ENCODE data around the gene SHISA5.

Gene SHISA5

DNA sequence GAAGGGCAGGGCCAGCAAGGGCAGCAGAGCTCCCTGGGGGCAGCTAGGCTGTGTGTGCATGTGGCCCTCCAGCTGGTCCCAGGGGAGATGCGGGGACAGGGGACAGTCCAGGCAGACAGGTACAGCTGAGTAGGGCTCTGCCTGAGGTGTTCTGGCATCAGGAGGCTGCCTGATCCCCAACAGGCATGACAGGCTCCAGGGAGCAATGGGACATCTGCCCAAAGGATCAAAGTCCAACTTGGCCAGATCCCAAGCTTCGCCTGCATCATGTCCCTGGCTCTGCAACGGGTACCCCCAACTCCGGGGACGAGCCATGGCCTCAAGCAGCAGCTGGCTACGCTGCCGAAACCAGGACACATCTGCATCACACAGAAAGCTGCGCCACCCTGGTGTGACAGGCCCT, 35.6 kb downstream of the SHISA5 start:
- H3K27ac ChIP-seq (replicated peaks), result no peak overlapping the region
- TF ChIP-seq SPI1 (IDR thresholded peaks at IDR 0.05; ENCODE audit: borderline replicate concordance, low read depth) (no peak), POLR2AphosphoS5 (IDR thresholded peaks at IDR 0.05; ENCODE audit: low read depth) (no peak), GABPA (IDR thresholded peaks at IDR 0.05; ENCODE audit: low read depth) (no peak), CTCF (IDR thresholded peaks at IDR 0.05; ENCODE audit: insufficient read depth, low read length) (no peak)
- TF ChIP-seq, protein P1, sequence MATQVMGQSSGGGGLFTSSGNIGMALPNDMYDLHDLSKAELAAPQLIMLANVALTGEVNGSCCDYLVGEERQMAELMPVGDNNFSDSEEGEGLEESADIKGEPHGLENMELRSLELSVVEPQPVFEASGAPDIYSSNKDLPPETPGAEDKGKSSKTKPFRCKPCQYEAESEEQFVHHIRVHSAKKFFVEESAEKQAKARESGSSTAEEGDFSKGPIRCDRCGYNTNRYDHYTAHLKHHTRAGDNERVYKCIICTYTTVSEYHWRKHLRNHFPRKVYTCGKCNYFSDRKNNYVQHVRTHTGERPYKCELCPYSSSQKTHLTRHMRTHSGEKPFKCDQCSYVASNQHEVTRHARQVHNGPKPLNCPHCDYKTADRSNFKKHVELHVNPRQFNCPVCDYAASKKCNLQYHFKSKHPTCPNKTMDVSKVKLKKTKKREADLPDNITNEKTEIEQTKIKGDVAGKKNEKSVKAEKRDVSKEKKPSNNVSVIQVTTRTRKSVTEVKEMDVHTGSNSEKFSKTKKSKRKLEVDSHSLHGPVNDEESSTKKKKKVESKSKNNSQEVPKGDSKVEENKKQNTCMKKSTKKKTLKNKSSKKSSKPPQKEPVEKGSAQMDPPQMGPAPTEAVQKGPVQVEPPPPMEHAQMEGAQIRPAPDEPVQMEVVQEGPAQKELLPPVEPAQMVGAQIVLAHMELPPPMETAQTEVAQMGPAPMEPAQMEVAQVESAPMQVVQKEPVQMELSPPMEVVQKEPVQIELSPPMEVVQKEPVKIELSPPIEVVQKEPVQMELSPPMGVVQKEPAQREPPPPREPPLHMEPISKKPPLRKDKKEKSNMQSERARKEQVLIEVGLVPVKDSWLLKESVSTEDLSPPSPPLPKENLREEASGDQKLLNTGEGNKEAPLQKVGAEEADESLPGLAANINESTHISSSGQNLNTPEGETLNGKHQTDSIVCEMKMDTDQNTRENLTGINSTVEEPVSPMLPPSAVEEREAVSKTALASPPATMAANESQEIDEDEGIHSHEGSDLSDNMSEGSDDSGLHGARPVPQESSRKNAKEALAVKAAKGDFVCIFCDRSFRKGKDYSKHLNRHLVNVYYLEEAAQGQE (IDR thresholded peaks at IDR 0.05; ENCODE audit: insufficient replicate concordance, low read depth), result no peak
- H3K4me3 ChIP-seq (replicated peaks; ENCODE audit: insufficient read depth, low read length), result no peak overlapping the region
- no peak for DNase-seq (ENCODE audit: low read depth in 1 of 2, low spot score in 1 of 2)
- H3K27me3 ChIP-seq (ENCODE audit: insufficient read depth, poor library complexity, severe bottlenecking), result no peaks in the 10 kb centered on the region

DNA sequence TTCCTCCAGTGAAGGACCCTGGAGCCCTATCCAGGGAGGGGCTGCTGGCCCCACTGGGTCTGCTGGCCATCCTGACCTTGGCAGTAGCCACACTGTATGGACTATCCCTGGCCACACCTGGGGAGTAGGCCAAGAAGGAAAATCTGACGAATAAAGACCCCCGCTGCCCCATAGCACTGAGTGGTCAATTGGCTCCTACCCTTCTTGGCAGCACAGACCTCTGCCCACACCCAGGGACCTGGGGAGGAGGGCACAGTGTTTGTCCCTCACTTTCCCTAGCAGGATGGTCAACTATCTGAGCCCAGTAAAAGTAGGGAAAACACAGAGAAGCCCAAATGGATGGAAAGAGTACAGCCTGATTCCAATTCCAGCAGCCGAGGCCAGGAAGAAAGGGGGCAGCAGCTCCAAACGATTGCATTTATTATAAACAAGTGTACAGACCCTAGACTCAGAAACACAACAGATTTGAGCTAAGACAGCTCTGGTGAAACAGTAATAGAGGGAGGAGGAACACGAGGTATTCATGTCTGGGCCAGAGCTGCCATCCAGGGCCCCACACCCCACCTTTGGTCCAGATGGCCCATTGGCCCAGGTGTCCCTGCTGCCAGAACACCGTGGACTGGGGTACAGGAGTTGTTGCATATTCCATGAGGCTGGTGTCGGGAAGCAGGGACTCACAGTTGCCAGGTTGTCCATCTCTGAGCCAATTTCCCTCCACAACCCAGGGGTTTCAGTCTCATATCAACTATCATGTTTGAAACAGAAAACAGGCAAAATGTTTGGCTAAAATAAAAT, 36.3 kb downstream of the SHISA5 start:
- TF ChIP-seq GABPA (IDR thresholded peaks at IDR 0.05; ENCODE audit: low read depth) (no peak), POLR2AphosphoS5 (IDR thresholded peaks at IDR 0.05; ENCODE audit: low read depth) (no peak), SPI1 (IDR thresholded peaks at IDR 0.05; ENCODE audit: borderline replicate concordance, low read depth) (no peak), CTCF (IDR thresholded peaks at IDR 0.05; ENCODE audit: insufficient read depth, low read length) (no peak)
- TF ChIP-seq, protein P1 (IDR thresholded peaks at IDR 0.05; ENCODE audit: insufficient replicate concordance, low read depth), result no peak
- H3K27ac ChIP-seq (replicated peaks), result no peak overlapping the region
- DNase-seq (ENCODE audit: low read depth in 1 of 2, low spot score in 1 of 2), result no peak
- peak overlapping the region; percentile 57 for H3K4me3 ChIP-seq (replicated peaks; ENCODE audit: insufficient read depth, low read length)
- H3K27me3 ChIP-seq (ENCODE audit: insufficient read depth, poor library complexity, severe bottlenecking), result no peaks in the 10 kb centered on the region

DNA sequence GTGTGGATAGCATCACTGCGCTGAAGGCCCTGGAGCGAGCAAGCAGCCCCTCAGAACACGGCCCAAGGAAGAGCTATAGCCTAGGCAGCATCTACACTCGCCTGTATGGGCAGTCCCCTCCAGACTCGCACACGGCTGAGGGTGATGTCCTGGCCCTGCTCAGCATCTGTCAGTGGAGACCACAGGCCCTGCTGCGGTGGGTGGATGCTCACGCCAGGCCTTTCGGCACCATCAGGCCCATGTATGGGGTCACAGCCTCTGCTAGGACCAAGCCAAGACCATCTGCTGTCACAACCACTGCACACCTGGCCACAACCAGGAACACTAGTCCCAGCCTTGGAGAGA, 36.9 kb downstream of the SHISA5 start:
- TF ChIP-seq, protein P1 (IDR thresholded peaks at IDR 0.05; ENCODE audit: insufficient replicate concordance, low read depth), result no peak
- TF ChIP-seq CTCF (IDR thresholded peaks at IDR 0.05; ENCODE audit: insufficient read depth, low read length), result no peak
- TF ChIP-seq POLR2AphosphoS5 (IDR thresholded peaks at IDR 0.05; ENCODE audit: low read depth), result no peak; the same call in 1 of the 2 replicates
- TF ChIP-seq GABPA (IDR thresholded peaks at IDR 0.05; ENCODE audit: low read depth), result no peak
- no peak for TF ChIP-seq SPI1 (IDR thresholded peaks at IDR 0.05; ENCODE audit: borderline replicate concordance, low read depth)
- no peak for DNase-seq (ENCODE audit: low read depth in 1 of 2, low spot score in 1 of 2)
- Histone ChIP-seq H3K27ac (replicated peaks) (peak overlapping the region; percentile 85), H3K27me3 (ENCODE audit: insufficient read depth, poor library complexity, severe bottlenecking) (no peaks in the 10 kb centered on the region), H3K4me3 (replicated peaks; ENCODE audit: insufficient read depth, low read length) (peak overlapping the region; percentile 57)
